NCI-H2227 treated with DMSO at 0.1 percent for 48 hours (cell line): ENCODE results near the gene RPRD1A.
"Not testable (repeated sequence)": the region's sequence is repeated elsewhere in the genome, so short reads cannot be mapped to it uniquely, and the experiment has no call there.

Source experiments
- DNase-seq: peaks from one replicate; lab custom pipeline; 2025; lab: John Stamatoyannopoulos, UW

Gene RPRD1A

GRCh38 chr18:36078751-36079529 is 11.6 kb upstream of the RPRD1A start:
- DNase-seq, result no peak

GRCh38 chr18:36077764-36078163 is 10.4 kb upstream of the RPRD1A start:
- DNase-seq, result not testable (repeated sequence)

GRCh38 chr18:36075862-36076587 is 8.7 kb upstream of the RPRD1A start:
- no peak for DNase-seq

GRCh38 chr18:36074435-36074834 is 7.1 kb upstream of the RPRD1A start:
- DNase-seq, result no peak

- peak; percentile 23 for DNase-seq
These were observed 6.3 kb upstream of the RPRD1A start for GRCh38 chr18:36073676-36074075.

GRCh38 chr18:36072406-36072805 is 5.0 kb upstream of the RPRD1A start:
- not testable (repeated sequence) for DNase-seq

- DNase-seq, result no peak
These were observed 689 bp downstream of the RPRD1A start for GRCh38 chr18:36066686-36067054.

- no peak for DNase-seq
These were observed 1.4 kb downstream of the RPRD1A start for GRCh38 chr18:36066001-36066400.

- DNase-seq, result not testable (repeated sequence)
These were observed 2.6 kb downstream of the RPRD1A start for GRCh38 chr18:36064809-36065079.

GRCh38 chr18:36064027-36064808 is 3.1 kb downstream of the RPRD1A start:
- DNase-seq, result no peak

GRCh38 chr18:36058674-36059073 is 8.7 kb downstream of the RPRD1A start:
- DNase-seq, result no peak

- DNase-seq, result no peak
These were observed 15.6 kb downstream of the RPRD1A start for GRCh38 chr18:36051760-36052159.

GRCh38 chr18:36050479-36050878 is 16.9 kb downstream of the RPRD1A start:
- no peak for DNase-seq

GRCh38 chr18:36047521-36047920 is 19.8 kb downstream of the RPRD1A start:
- DNase-seq, result no peak

- DNase-seq, result no peak
These were observed 20.5 kb downstream of the RPRD1A start for GRCh38 chr18:36046898-36047297.

GRCh38 chr18:36045241-36045991 is 21.9 kb downstream of the RPRD1A start:
- DNase-seq, result no peak

GRCh38 chr18:36043153-36043552 is 24.2 kb downstream of the RPRD1A start:
- no peak for DNase-seq

GRCh38 chr18:36041146-36041545 is 26.2 kb downstream of the RPRD1A start:
- DNase-seq, result no peak

GRCh38 chr18:36038102-36038663 is 29.2 kb downstream of the RPRD1A start:
- DNase-seq, result no peak

- DNase-seq, result no peak
These were observed 32.1 kb downstream of the RPRD1A start for GRCh38 chr18:36035253-36035652.

GRCh38 chr18:36034299-36034895 is 33.0 kb downstream of the RPRD1A start:
- DNase-seq, result no peak
